Measurements from ENCODE around the gene ALDH1A3. TPM values are rescaled to one million over a fixed set of nuclear protein-coding genes. Genes with fewer than 3 reads are reported as not detected.

ALDH1A3 gene
- total and polyA plus RNA-seq, 4 donors = 0.79 to 8.4 (median 1.4) TPM

DNA sequence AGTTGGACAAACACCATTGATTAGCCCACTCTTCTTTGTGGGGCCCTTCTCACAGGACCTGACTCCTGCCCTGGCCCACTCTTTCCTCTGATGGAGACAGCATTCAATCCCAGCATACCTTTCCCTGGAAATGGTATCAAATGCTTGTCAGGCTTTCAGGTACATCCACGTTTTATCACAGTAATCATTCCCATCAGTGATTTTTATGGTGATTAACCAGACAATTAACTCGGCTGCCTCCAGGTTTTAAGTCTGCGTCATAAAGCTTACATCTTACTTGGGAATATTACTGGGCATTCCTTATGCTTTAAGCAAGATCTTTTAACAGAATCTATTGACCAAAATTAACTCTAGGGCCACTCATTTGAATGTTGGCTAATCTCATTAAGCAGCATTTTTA lies 72.9 kb downstream of the ALDH1A3 start:
- Histone ChIP-seq H3K4me1 (ENCODE audit: control insufficient read depth in 4 of 4, insufficient read depth in 4 of 4, low read length in 3 of 4) (no peaks in the 10 kb centered on the region), H3K36me3 (ENCODE audit: control insufficient read depth in 4 of 4, insufficient read depth in 3 of 4, low read depth in 1 of 4, low read length in 3 of 4) (no peaks in the 10 kb centered on the region), H3K9me3 (ENCODE audit: control insufficient read depth in 4 of 4, low read length in 3 of 4) (no peaks in the 10 kb centered on the region), H3K9ac (ENCODE audit: low read depth in 1 of 2, low read length in 2 of 2) (no peak overlapping the region), H3K27me3 (ENCODE audit: control insufficient read depth in 4 of 4, insufficient read depth in 4 of 4, low read length in 3 of 4) (peaks cover 0 to 4% (median 0%) of the 10 kb centered on the region in 4 donors), H3K4me3 (ENCODE audit: low read depth in 1 of 3, low read length in 3 of 3) (no peak overlapping the region), H3K27ac (ENCODE audit: low read depth in 1 of 2, low read length in 2 of 2) (no peak overlapping the region)
- WGBS = 67% methylated on average over 3 of the region's 3 CpGs
- TF ChIP-seq MAX (IDR thresholded peaks at IDR 0.05) (no peak), JUND (IDR thresholded peaks at IDR 0.05) (no peak), RAD21 (IDR thresholded peaks at IDR 0.05) (no peak), SP1 (IDR thresholded peaks at IDR 0.05) (no peak), HNF4G (IDR thresholded peaks at IDR 0.05) (no peak), NR2F2 (IDR thresholded peaks at IDR 0.05) (no peak), YY1 (IDR thresholded peaks at IDR 0.05) (no peak), GABPA (IDR thresholded peaks at IDR 0.05 in 1 of 2, conservative IDR thresholded peaks at IDR 0.05 in 1 of 2) (no peak), EGR1 (IDR thresholded peaks at IDR 0.05; ENCODE audit: low read depth in 2 of 2) (no peak), FOXA2 (IDR thresholded peaks at IDR 0.05) (no peak), RXRA (IDR thresholded peaks at IDR 0.05) (no peak), FOXA1 (IDR thresholded peaks at IDR 0.05) (no peak), TAF1 (conservative IDR thresholded peaks at IDR 0.05) (no peak), ZBTB33 (IDR thresholded peaks at IDR 0.05) (no peak)
- TF ChIP-seq, protein P1, sequence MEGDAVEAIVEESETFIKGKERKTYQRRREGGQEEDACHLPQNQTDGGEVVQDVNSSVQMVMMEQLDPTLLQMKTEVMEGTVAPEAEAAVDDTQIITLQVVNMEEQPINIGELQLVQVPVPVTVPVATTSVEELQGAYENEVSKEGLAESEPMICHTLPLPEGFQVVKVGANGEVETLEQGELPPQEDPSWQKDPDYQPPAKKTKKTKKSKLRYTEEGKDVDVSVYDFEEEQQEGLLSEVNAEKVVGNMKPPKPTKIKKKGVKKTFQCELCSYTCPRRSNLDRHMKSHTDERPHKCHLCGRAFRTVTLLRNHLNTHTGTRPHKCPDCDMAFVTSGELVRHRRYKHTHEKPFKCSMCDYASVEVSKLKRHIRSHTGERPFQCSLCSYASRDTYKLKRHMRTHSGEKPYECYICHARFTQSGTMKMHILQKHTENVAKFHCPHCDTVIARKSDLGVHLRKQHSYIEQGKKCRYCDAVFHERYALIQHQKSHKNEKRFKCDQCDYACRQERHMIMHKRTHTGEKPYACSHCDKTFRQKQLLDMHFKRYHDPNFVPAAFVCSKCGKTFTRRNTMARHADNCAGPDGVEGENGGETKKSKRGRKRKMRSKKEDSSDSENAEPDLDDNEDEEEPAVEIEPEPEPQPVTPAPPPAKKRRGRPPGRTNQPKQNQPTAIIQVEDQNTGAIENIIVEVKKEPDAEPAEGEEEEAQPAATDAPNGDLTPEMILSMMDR (IDR thresholded peaks at IDR 0.05; ENCODE audit: low read depth, low read length, missing input control) = no peak
- TF ChIP-seq, protein P2, sequence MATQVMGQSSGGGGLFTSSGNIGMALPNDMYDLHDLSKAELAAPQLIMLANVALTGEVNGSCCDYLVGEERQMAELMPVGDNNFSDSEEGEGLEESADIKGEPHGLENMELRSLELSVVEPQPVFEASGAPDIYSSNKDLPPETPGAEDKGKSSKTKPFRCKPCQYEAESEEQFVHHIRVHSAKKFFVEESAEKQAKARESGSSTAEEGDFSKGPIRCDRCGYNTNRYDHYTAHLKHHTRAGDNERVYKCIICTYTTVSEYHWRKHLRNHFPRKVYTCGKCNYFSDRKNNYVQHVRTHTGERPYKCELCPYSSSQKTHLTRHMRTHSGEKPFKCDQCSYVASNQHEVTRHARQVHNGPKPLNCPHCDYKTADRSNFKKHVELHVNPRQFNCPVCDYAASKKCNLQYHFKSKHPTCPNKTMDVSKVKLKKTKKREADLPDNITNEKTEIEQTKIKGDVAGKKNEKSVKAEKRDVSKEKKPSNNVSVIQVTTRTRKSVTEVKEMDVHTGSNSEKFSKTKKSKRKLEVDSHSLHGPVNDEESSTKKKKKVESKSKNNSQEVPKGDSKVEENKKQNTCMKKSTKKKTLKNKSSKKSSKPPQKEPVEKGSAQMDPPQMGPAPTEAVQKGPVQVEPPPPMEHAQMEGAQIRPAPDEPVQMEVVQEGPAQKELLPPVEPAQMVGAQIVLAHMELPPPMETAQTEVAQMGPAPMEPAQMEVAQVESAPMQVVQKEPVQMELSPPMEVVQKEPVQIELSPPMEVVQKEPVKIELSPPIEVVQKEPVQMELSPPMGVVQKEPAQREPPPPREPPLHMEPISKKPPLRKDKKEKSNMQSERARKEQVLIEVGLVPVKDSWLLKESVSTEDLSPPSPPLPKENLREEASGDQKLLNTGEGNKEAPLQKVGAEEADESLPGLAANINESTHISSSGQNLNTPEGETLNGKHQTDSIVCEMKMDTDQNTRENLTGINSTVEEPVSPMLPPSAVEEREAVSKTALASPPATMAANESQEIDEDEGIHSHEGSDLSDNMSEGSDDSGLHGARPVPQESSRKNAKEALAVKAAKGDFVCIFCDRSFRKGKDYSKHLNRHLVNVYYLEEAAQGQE (IDR thresholded peaks at IDR 0.05) = no peak
- no peak for DNase-seq (ENCODE audit: low spot score)
